SK-N-SH treated with all-trans-retinoic acid at 6 μM for 48 hours (cell line): ENCODE measurements around the gene NLRX1.

ENCODE experiments used
- ATAC-seq: fragments of 200-7000 bp; cut with Tn5 transposase; 3 replicates; pipeline ENCODE4 v1.9.1; 2020; ENCODE audit warnings: mild to moderate bottlenecking, moderate library complexity
- ARNTL ChIP-seq: fragments of 450-650 bp; formaldehyde crosslinking; IDR thresholded peaks from 2 replicates; pipeline ENCODE4 v1.5.0; 2020; ENCODE audit warnings: low read depth, mild to moderate bottlenecking, moderate library complexity, borderline replicate concordance
- BACH2 ChIP-seq: fragments of 250-450 bp; sonication (Bioruptor Pico); IDR thresholded peaks from 2 replicates; pipeline ENCODE4 v1.9.0; 2021; ENCODE audit warnings: mild to moderate bottlenecking, borderline replicate concordance
- CREB5 ChIP-seq: fragments of 250-450 bp; sonication (Bioruptor Pico); IDR thresholded peaks from 2 replicates; pipeline ENCODE4 v1.5.1; 2020; ENCODE audit warnings: low read depth, mild to moderate bottlenecking, moderate library complexity
- CSDC2 ChIP-seq: fragments of 250-450 bp; sonication (Bioruptor Pico); IDR thresholded peaks from 2 replicates; pipeline ENCODE4 v1.5.0; 2020; ENCODE audit warnings: mild to moderate bottlenecking, moderate library complexity
- ESRRG ChIP-seq: fragments of 250-450 bp; sonication (Bioruptor Pico); IDR thresholded peaks from 2 replicates; pipeline ENCODE4 v1.6.1; 2021; ENCODE audit warnings: mild to moderate bottlenecking
- GLIS3 ChIP-seq: fragments of 250-450 bp; sonication (Bioruptor Pico); IDR thresholded peaks from 2 replicates; pipeline ENCODE4 v1.5.0; 2020; ENCODE audit warnings: mild to moderate bottlenecking, moderate library complexity
- ISL1 ChIP-seq: fragments of 250-450 bp; sonication (Bioruptor Pico); IDR thresholded peaks from 2 replicates; pipeline ENCODE4 v2.1.2; 2022; ENCODE audit warnings: mild to moderate bottlenecking, moderate library complexity
- OSR1 ChIP-seq: fragments of 250-450 bp; sonication (Bioruptor Pico); IDR thresholded peaks from 2 replicates; pipeline ENCODE4 v1.8.0; 2022; ENCODE audit warnings: moderate library complexity, mild to moderate bottlenecking, inconsistent platforms
- PPARA ChIP-seq: fragments of 250-450 bp; sonication (Bioruptor Pico); IDR thresholded peaks from 2 replicates; pipeline ENCODE4 v1.5.0; 2020; ENCODE audit warnings: mild to moderate bottlenecking, borderline replicate concordance
- RARB ChIP-seq: fragments of 250-450 bp; sonication (Bioruptor Pico); IDR thresholded peaks from 2 replicates; pipeline ENCODE4 v1.8.0; 2021; ENCODE audit warnings: mild to moderate bottlenecking, moderate library complexity
- SNAI2 ChIP-seq: fragments of 250-450 bp; sonication (Bioruptor Pico); IDR thresholded peaks from 2 replicates; pipeline ENCODE4 v1.5.0; 2020; ENCODE audit warnings: mild to moderate bottlenecking, moderate library complexity
- TCF4 ChIP-seq: fragments of 250-450 bp; sonication (Bioruptor Pico); IDR thresholded peaks from 2 replicates; pipeline ENCODE4 v1.8.0; 2021; ENCODE audit warnings: mild to moderate bottlenecking, moderate library complexity, borderline replicate concordance
- ZC3H10 ChIP-seq: fragments of 250-450 bp; sonication (Bioruptor Pico); IDR thresholded peaks from 2 replicates; pipeline ENCODE4 v1.5.1; 2021; ENCODE audit warnings: mild to moderate bottlenecking, moderate library complexity
- ZFP3 ChIP-seq: fragments of 250-450 bp; sonication (Bioruptor Pico); IDR thresholded peaks from 2 replicates; pipeline ENCODE4 v1.5.0; 2020; ENCODE audit warnings: mild to moderate bottlenecking, moderate library complexity
- ZFP30 ChIP-seq: fragments of 450-650 bp; formaldehyde crosslinking; IDR thresholded peaks from 2 replicates; pipeline ENCODE4 v1.5.0; 2022; ENCODE audit warnings: mild to moderate bottlenecking, moderate library complexity
- ZNF565 ChIP-seq: fragments of 450-650 bp; formaldehyde crosslinking; conservative IDR thresholded peaks from 2 replicates; pipeline ENCODE4 v1.5.0; 2020; ENCODE audit warnings: low read depth, mild to moderate bottlenecking, moderate library complexity
- ZNF70 ChIP-seq: fragments of 450-650 bp; formaldehyde crosslinking; IDR thresholded peaks from 2 replicates; pipeline ENCODE4 v1.5.0; 2020; ENCODE audit warnings: mild to moderate bottlenecking, moderate library complexity
- ZNF8 ChIP-seq: fragments of 450-650 bp; formaldehyde crosslinking; IDR thresholded peaks from 2 replicates; pipeline ENCODE4 v1.5.0; 2020; ENCODE audit warnings: mild to moderate bottlenecking, moderate library complexity
- TF ChIP-seq, protein P1 (sequence below): fragments of 250-450 bp; sonication (Bioruptor Pico); IDR thresholded peaks from 2 replicates; pipeline ENCODE4 v1.8.0; 2021; ENCODE audit warnings: low read depth, mild to moderate bottlenecking, moderate library complexity, borderline replicate concordance
- TF ChIP-seq, protein P2 (sequence below): fragments of 250-450 bp; sonication (Bioruptor Pico); IDR thresholded peaks from 2 replicates; pipeline ENCODE4 v1.8.0; 2020; ENCODE audit warnings: mild to moderate bottlenecking, moderate library complexity, borderline replicate concordance
- TF ChIP-seq, protein P3 (sequence below): fragments of 250-450 bp; sonication (Bioruptor Pico); IDR thresholded peaks from 2 replicates; pipeline ENCODE4 v1.5.1; 2021; ENCODE audit warnings: mild to moderate bottlenecking, moderate library complexity

NLRX1 gene

GRCh38 chr11:119153049-119153818 lies 15.3 kb upstream of the NLRX1 start:
- TF ChIP-seq ZFP30, result no peak
- TF ChIP-seq, protein P1, sequence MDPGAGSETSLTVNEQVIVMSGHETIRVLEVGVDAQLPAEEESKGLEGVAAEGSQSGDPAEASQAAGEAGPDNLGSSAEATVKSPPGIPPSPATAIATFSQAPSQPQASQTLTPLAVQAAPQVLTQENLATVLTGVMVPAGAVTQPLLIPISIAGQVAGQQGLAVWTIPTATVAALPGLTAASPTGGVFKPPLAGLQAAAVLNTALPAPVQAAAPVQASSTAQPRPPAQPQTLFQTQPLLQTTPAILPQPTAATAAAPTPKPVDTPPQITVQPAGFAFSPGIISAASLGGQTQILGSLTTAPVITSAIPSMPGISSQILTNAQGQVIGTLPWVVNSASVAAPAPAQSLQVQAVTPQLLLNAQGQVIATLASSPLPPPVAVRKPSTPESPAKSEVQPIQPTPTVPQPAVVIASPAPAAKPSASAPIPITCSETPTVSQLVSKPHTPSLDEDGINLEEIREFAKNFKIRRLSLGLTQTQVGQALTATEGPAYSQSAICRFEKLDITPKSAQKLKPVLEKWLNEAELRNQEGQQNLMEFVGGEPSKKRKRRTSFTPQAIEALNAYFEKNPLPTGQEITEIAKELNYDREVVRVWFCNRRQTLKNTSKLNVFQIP, result no peak
- no peak for TF ChIP-seq SNAI2 (CRISPR knock-in tag)
- no peak for TF ChIP-seq PPARA (CRISPR knock-in tag)
- TF ChIP-seq, protein P2, sequence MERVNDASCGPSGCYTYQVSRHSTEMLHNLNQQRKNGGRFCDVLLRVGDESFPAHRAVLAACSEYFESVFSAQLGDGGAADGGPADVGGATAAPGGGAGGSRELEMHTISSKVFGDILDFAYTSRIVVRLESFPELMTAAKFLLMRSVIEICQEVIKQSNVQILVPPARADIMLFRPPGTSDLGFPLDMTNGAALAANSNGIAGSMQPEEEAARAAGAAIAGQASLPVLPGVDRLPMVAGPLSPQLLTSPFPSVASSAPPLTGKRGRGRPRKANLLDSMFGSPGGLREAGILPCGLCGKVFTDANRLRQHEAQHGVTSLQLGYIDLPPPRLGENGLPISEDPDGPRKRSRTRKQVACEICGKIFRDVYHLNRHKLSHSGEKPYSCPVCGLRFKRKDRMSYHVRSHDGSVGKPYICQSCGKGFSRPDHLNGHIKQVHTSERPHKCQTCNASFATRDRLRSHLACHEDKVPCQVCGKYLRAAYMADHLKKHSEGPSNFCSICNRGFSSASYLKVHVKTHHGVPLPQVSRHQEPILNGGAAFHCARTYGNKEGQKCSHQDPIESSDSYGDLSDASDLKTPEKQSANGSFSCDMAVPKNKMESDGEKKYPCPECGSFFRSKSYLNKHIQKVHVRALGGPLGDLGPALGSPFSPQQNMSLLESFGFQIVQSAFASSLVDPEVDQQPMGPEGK (CRISPR knock-in tag), result no peak
- no peak for TF ChIP-seq GLIS3 (CRISPR knock-in tag)
- TF ChIP-seq CSDC2 (CRISPR knock-in tag), result no peak
- TF ChIP-seq ISL1 (CRISPR knock-in tag), result no peak
- no peak for TF ChIP-seq ZNF565 (CRISPR knock-in tag)
- ATAC-seq, result no peak

- ATAC-seq, result no peak
- TF ChIP-seq ZFP3 (CRISPR knock-in tag), result no peak
- no peak for TF ChIP-seq TCF4 (CRISPR knock-in tag)
- TF ChIP-seq CREB5 (CRISPR knock-in tag), result no peak
- no peak for TF ChIP-seq RARB
- TF ChIP-seq OSR1, result no peak
- no peak for TF ChIP-seq ZC3H10 (CRISPR knock-in tag)
- TF ChIP-seq ARNTL (CRISPR knock-in tag), result no peak
- TF ChIP-seq ZFP30, result no peak
- TF ChIP-seq, protein P1, result no peak
- no peak for TF ChIP-seq ZNF8 (CRISPR knock-in tag)
- TF ChIP-seq, protein P2 (CRISPR knock-in tag), result no peak
- no peak for TF ChIP-seq ESRRG
These were observed 14.3 kb upstream of the NLRX1 start for GRCh38 chr11:119154178-119154577.

GRCh38 chr11:119155733-119156492 lies 12.6 kb upstream of the NLRX1 start:
- ATAC-seq, result peak; percentile 74
- TF ChIP-seq, protein P2 (CRISPR knock-in tag), result no peak
- TF ChIP-seq ESRRG, result no peak
- no peak for TF ChIP-seq ZNF565 (CRISPR knock-in tag)
- no peak for TF ChIP-seq GLIS3 (CRISPR knock-in tag)
- TF ChIP-seq PPARA (CRISPR knock-in tag), result no peak
- TF ChIP-seq, protein P3, sequence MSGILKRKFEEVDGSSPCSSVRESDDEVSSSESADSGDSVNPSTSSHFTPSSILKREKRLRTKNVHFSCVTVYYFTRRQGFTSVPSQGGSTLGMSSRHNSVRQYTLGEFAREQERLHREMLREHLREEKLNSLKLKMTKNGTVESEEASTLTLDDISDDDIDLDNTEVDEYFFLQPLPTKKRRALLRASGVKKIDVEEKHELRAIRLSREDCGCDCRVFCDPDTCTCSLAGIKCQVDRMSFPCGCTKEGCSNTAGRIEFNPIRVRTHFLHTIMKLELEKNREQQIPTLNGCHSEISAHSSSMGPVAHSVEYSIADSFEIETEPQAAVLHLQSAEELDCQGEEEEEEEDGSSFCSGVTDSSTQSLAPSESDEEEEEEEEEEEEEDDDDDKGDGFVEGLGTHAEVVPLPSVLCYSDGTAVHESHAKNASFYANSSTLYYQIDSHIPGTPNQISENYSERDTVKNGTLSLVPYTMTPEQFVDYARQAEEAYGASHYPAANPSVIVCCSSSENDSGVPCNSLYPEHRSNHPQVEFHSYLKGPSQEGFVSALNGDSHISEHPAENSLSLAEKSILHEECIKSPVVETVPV, result no peak
- no peak for TF ChIP-seq RARB
- no peak for TF ChIP-seq BACH2 (CRISPR knock-in tag)
- no peak for TF ChIP-seq ARNTL (CRISPR knock-in tag)
- TF ChIP-seq ZFP30, result no peak
- TF ChIP-seq ZC3H10 (CRISPR knock-in tag), result no peak
- TF ChIP-seq CSDC2 (CRISPR knock-in tag), result no peak
- TF ChIP-seq SNAI2 (CRISPR knock-in tag), result no peak
- no peak for TF ChIP-seq ZNF70 (CRISPR knock-in tag)
- no peak for TF ChIP-seq CREB5 (CRISPR knock-in tag)
- no peak for TF ChIP-seq ZNF8 (CRISPR knock-in tag)
